Stimulated activated CD8-positive, alpha-beta memory T cell treated with anti-CD3 and anti-CD28 coated beads, Interleukin-2, amount 100 ng/mL, for 48 hours (primary cell): ENCODE data around the gene DDX47.
A peak's percentile ranks its signal among the peaks of the same experiment; 100 is the strongest.

Experiments
- DNase-seq, 2 donors: peaks; one replicate each; pipeline ENCODE4 v3.0.0-alpha.2; 2020; ENCODE audit warnings: low read depth in 2 of 2

DDX47 gene

GRCh38 chr12:12813120-12814101 lies at the start of gene DDX47:
Gene DDX47, plus strand, starts transcription at chr12:12813346. Its CDS starts 22 bp downstream, at chr12:12813368.
- peak; percentile 96 to 97 for DNase-seq

GRCh38 chr12:12764824-12765223 lies 48.3 kb upstream of the DDX47 start:
- DNase-seq, result no peak

DNA sequence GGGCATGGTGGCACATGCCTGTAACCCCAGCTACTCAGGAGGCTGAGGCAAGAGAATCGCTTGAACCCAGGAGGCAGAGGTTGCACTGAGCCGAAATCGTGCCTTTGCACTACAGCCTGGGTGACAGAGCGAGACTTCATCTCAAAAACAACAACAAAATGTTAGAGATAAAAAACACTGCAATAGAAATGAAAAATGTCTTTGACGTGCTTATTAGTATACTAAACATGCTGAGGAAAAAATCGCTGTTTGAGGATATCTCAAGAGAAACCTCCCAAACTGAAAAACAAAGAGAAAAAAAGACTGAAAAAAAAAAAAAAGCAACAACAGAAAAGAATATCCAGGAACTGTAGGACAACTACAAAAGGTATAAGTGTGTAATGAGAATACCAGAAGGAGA lies 42.9 kb upstream of the DDX47 start:
- DNase-seq, result no peak

DNA sequence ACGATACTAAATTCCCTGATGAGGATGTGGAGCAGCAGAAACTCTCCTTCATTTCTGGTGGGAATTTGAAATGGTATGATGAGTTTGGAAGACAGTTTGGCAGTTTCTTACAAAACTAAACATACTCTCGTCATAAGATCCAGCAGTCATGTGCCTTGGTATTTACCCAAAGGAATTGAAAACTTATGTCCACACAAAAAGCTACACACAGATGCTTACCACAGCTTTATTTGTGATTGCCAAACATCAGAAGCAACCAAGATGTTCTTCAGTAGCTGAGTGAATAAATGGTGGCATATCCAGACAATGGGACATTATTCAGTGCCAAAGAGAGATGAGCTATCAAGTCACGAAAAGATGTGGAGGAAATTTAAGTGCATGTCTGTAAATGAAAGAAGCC lies 38.4 kb upstream of the DDX47 start:
- DNase-seq, result no peak

DNA sequence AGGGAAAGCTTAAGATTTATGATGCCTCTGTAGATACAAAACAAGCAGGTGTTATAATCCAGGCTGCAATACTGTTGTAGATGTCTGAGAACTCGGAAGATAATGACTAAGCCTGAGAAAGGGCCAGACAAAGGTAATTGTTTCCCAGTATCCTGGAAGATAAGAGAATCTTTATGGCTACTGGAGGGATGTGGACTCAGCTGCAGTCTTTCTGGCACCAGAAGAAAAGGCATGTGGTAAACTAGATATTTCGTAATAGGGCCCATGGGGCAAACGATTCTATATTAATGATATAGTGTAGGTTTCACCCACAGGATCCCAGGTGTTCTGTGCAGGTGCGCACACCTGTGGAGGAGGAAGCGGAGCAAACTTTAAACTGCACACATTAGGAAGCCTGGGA lies 36.9 kb upstream of the DDX47 start:
- DNase-seq, result no peak

DNA sequence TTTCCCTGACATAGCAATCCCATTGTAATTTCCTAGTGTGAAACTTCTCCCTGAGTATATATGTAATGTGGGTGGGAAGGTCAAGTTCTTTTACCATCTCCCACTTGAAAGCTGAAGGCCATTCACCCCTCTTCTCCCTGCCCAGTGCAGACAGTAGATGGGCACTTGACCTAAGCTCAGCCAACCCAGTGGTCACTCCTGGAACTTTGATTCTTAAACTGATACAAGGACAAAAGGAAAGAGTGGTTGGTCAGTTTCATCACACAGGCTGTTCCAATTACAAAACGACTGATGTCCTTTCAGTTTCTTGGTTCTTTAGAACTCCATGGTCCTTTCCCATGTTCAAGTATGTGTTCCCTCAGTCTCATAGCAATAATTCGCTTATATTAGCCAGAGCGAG lies 36.1 kb upstream of the DDX47 start:
- no peak for DNase-seq

DNA sequence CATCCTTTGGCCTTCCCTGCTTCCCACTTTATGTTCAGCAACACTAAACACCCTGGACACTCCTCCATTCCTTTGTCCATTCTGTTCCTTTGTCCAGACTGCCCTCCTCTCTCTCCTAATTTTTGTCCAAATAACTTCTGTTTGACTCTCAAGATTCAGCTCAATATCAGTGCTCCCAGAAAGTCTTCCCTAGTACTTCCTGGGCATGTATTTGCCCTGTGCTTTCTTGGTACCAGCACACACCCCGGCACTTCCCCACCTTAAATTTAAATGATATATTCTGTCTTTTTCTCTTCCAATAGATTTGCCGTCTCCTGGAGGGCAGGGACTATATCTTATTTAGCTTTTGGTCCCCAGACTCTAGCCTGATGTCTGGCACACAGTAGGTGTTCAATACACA lies 34.1 kb upstream of the DDX47 start:
- no peak for DNase-seq

- DNase-seq, result no peak
Observed at GRCh38 chr12:12779529-12779928, 33.6 kb upstream of the DDX47 start.

DNA sequence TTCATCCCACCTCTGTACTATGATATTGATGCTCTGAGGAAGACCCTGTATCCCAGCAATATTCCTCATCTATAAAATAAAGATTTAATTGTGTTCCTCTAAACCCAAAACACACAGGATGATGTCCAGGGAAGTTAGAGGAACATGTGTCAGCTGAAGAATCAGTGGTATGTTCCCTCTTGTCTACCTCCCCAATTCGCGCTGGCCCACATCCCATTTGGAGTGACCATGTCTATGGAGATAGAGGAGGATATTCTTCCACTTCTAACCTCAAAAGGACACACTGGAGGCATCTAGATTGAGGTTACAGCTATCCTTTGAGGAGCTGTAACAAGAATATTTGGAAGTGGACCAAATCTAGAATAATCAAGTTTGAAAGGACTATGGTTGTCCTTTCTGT lies 29.0 kb upstream of the DDX47 start:
- no peak for DNase-seq

DNA sequence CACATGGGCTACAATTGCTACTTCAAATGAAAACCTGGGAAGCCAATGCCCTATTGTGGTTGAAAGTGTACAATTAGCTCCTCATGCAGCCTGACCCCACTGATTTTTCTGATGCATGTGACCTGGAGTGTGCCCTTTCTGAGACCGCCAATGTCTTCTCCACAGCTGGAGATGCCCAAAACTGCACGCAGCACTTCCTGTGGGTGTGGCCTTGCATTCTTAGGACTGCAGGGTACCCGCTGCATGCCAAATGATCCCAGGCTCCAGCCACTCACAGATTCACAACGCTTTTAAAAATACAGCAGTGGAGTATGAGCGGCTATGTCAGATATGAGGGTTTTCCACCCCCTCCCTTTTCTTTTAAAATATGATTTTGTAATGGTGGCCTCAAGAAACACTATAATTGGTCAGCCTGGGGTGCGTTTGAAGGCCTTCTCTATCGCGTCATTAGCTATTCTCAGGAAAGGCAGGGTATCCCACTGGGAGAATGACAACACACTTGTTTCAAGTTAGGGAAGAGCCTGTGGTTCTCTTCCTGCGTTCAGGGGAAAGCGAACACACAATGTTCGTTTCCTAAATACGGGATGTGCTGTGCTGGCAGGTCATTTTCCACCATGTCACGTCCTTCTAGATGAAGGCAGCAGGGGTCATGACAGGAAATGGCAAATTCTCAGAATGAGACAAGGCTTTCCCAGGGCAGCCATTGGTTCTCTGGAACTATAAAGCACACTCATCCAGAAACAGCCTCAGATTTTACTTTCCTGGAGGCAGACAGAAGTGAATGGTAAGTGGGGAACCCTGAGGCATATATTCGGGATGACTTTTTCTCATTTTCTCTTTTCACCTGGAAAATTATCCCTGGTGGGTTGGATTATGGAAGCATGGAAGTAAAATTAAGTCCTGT lies 28.0 kb upstream of the DDX47 start, which contains the start of gene APOLD1:
TSS of gene APOLD1 (plus strand) at position 749 of the 904 bp plus-strand sequence. CDS start at position 782, 33 bp downstream.
- DNase-seq, result no peak

DNA sequence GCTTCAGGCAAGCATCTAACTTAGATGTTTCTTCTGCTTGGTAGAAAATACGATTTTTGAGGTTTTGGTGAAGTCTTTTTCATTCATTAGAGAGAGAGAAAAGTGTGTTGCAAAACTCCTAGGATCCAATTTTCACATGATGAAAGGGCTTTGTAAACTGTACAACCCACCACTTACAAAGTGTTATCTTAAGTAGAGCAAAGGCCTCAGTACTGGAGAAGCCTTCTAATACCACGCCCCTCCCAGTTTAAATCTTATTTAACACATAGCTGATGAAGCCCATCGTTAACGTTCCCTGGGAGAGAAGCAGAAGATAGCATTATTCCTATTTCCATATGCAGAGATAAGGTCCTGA lies 26.8 kb upstream of the DDX47 start:
- DNase-seq, result no peak

DNA sequence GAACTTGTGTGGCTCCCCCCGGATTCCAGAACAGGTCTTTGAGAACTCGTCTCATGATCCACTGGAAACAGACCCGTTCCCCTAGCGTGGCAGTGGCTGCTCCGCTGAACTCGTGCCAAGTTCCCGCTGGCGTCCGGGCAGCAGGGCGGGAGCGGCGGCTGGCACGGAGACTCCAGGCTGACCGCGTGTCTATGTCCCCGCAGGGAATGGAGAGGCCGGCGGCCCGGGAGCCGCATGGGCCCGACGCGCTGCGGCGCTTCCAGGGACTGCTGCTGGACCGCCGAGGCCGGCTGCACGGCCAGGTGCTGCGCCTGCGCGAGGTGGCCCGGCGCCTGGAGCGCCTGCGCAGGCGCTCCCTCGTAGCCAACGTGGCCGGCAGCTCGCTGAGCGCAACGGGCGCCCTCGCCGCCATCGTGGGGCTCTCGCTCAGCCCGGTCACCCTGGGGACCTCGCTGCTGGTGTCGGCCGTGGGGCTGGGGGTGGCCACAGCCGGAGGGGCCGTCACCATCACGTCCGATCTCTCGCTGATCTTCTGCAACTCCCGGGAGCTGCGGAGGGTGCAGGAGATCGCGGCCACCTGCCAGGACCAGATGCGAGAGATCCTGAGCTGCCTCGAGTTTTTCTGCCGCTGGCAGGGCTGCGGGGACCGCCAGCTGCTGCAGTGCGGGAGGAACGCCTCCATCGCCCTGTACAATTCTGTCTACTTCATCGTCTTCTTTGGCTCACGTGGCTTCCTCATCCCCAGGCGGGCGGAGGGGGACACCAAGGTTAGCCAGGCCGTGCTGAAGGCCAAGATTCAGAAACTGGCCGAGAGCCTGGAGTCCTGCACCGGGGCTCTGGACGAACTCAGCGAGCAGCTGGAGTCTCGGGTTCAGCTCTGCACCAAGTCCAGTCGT lies 26.2 kb upstream of the DDX47 start:
- DNase-seq, result peak; percentile 51 to 67

DNA sequence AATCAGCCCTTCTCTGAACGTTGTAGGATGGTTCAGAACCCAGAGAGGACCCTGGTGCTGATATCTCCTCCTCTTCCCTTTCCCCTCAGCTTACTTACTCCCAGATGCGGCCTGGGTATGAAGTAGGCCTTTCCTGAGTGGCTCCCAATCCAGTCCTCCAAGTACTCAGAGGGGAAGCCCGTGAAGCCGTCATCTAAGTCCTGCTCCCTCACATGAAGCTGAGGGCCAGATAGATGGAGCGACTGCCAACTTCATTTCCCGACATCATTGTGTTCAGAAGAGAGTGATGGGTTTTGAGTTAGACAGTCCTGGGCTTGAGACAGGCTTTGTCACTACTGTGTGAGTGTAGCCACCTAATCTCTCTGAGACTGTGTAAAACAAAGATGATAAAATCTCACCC lies 25.0 kb upstream of the DDX47 start:
- no peak for DNase-seq

DNA sequence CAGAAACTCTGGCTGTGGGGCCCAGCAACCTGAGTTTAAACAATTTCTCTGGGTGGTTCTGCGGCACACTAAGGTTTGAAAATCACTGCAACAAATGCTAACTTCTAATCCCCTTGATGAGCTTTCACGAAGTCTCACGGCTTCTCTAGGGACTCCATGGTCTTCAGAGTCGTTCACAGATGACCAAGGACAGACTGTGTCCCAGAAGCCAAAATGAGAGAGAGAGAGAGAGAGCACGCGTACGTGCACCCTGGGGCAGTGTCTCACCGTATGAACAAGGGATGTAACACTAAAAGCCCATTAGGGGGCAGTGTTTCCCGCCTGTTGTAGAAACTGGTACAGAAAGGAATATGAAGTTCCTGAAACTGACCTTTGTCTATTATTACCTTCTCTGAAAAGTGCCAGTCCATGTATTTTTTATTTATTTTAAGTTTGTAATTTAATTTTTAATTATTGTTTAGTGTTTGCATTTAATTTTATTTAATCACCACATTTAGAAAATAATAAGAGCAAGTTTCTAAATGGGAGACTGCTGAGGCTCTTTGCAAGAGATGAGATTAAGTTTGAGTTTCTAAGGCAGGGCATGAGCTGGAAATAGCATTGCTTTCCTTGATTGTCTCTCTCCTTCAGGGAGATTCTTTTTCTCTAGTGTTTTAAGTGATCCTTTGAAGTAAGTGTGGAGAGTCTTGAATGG lies 24.3 kb upstream of the DDX47 start:
- DNase-seq, result peak; percentile 37 to 43

DNA sequence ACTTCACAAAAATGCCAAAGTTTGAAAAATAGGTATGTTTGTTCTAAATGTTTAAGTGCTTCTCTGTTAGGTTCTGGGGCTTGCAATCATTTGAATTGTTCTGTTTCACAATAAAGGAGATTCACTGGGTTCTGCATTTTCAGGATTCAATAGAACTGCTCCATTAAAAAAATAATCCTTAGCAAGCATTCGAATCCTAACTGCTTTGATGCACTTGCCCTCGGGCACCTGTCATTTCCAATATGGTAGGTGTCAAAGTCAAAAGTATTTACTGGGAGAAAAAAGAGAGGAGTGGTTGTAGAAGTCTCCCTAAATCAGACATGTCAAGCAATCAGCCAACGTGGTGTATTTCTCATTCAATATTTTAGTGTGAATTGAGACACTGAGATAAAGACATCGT lies 22.2 kb upstream of the DDX47 start:
- no peak for DNase-seq

DNA sequence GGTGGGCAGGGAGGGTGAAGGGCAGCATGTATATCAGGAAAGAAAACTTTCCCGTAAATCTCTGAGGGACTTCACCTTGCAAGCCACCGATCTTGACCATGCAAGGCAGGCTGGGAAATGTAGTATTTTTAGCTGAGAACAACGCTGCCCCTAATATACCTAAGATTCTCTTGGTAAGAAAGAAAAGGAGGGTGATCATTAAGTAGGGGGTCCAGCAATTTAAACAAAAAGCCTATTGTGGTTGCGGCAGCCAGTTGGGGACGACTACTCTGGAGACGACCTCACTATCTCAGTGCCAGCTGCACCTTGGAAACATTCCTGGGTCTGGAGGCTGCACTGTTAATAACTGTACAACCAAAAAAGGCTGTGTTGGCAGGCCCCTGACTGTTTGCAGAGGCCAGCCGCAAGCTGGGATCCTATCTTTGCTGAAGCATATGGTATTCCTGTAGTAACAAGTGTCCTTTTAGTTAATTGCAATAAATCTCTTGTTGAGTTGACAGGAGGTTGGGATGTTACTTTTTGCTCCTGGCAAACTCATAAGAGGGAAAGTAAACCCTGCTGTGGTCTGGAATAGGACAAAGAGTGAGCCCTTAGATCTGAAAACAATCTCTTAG lies 21.3 kb upstream of the DDX47 start:
- DNase-seq, result no peak

GRCh38 chr12:12792421-12792820 lies 20.7 kb upstream of the DDX47 start:
- no peak for DNase-seq

DNA sequence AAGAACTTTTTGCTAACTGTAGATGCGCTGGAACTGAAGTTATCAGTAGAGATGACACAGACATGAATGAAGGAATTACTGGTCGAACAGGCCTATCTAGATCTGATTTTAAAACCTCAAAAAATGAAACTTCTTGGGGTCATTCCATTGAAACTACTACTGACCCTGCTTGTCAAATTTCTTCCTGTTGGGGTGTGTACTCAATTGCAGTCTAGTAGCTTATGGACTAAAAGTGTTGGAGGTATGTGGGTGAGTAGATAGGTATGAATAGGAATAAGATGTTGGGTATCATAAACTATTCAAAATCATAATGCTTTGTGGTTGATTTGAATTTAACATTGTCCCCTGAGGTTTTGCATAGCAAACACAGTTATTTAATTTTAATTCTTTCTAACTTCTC lies 18.5 kb upstream of the DDX47 start:
- DNase-seq, result no peak

GRCh38 chr12:12796171-12796570 lies 17.0 kb upstream of the DDX47 start:
- DNase-seq, result no peak
